CD1c-positive myeloid dendritic cell (primary cell): Measurements from ENCODE around the gene GPI.

Experiments used
- DNase-seq: peaks from one replicate; pipeline ENCODE4 v3.0.0-alpha.2; 2016; ENCODE audit errors: extremely low spot score

The GPI gene

GRCh38 chr19:34404109-34404909, 39.3 kb downstream of the GPI start, which contains the start of gene PDCD2L:
Gene PDCD2L, plus strand, starts transcription at chr19:34404399. Its CDS starts 32 bp downstream, at chr19:34404431.
- DNase-seq, result peak; percentile 94

GRCh38 chr19:34405892-34406660, 41.1 kb downstream of the GPI start:
- DNase-seq, result no peak

GRCh38 chr19:34408411-34408810, 43.4 kb downstream of the GPI start:
- DNase-seq, result no peak

GRCh38 chr19:34409189-34410164, 44.5 kb downstream of the GPI start:
- DNase-seq, result no peak

- no peak for DNase-seq
Measured at GRCh38 chr19:34411216-34411615, 46.2 kb downstream of the GPI start.

- DNase-seq, result no peak
Measured at GRCh38 chr19:34416021-34416545, 51.1 kb downstream of the GPI start.

GRCh38 chr19:34418300-34418699, 53.3 kb downstream of the GPI start:
- no peak for DNase-seq

- no peak for DNase-seq
Measured at GRCh38 chr19:34426096-34426661, 61.2 kb downstream of the GPI start.

GRCh38 chr19:34428549-34429285, 63.7 kb downstream of the GPI start:
- DNase-seq, result peak; percentile 60

- DNase-seq, result no peak
Measured at GRCh38 chr19:34429553-34429952, 64.6 kb downstream of the GPI start.

- peak; percentile 64 for DNase-seq
Measured at GRCh38 chr19:34430738-34431625, 66.0 kb downstream of the GPI start.

GRCh38 chr19:34431681-34432402, 66.8 kb downstream of the GPI start:
- DNase-seq, result no peak

- no peak for DNase-seq
Measured at GRCh38 chr19:34432797-34433196, 67.8 kb downstream of the GPI start.

GRCh38 chr19:34436716-34437115, 71.7 kb downstream of the GPI start:
- no peak for DNase-seq

GRCh38 chr19:34448191-34448590, 83.2 kb downstream of the GPI start:
- no peak for DNase-seq
